IMR-90 (cell line): Measurements from ENCODE around the gene SAT2. TPM values are rescaled to one million over a fixed set of nuclear protein-coding genes. Genes with fewer than 3 reads are reported as not detected.

Experiments used
- ATAC-seq: fragments of 200-7000 bp; cut with Tn5 transposase; 2 replicates; pipeline ENCODE4 v1.9.1; 2020; ENCODE audit warnings: low read depth, mild to moderate bottlenecking, moderate library complexity
- BruUV-seq: library from RNA; stranded (reverse); fragments of 400-500 nt; replicated peaks from 2 replicates; lab custom pipeline; 2021; lab: Mats Ljungman, UMichigan
- CTCF ChIA-PET: fragments of 300-600 bp; formaldehyde crosslinking; extraction: SDS; loops from one replicate; lab custom pipeline; 2021; ENCODE audit warnings: antibody characterized with exemption; lab: Yijun Ruan, JAX
- POLR2A ChIA-PET: fragments of 300-600 bp; sonication (Branson Sonifier 250); formaldehyde crosslinking; loops from one replicate; lab custom pipeline; 2022; ENCODE audit warnings: antibody characterized with exemption; ENCODE audit not compliant: unreplicated experiment; lab: Charles Lee
- DNase-seq: peaks from one replicate; pipeline ENCODE4 v3.0.0; 2013
- H2AFZ ChIP-seq: replicated peaks from 2 replicates; pipeline ENCODE3; 2013; ENCODE audit warnings: low read length, mild to moderate bottlenecking; ENCODE audit not compliant: poor library complexity
- H2AK5ac ChIP-seq: 2 replicates; pipeline ENCODE4 v1.6.1; 2013; ENCODE audit warnings: low read depth, low read length, inconsistent platforms
- H2AK9ac ChIP-seq: replicated peaks from 2 replicates; pipeline ENCODE3; 2013; ENCODE audit warnings: mild to moderate bottlenecking, low read depth, low read length, moderate library complexity; ENCODE audit not compliant: poor library complexity
- H2BK120ac ChIP-seq: 2 replicates; pipeline ENCODE4 v1.6.1; 2013; ENCODE audit warnings: low read depth, low read length, inconsistent platforms
- H2BK15ac ChIP-seq: 3 replicates; pipeline ENCODE4 v1.6.1; 2013; ENCODE audit warnings: low read depth, low read length, inconsistent platforms
- H2BK20ac ChIP-seq: 2 replicates; pipeline ENCODE4 v1.6.1; 2013; ENCODE audit warnings: low read depth, mild to moderate bottlenecking, inconsistent platforms, low read length, moderate library complexity
- H2BK5ac ChIP-seq: 2 replicates; pipeline ENCODE4 v1.6.1; 2013; ENCODE audit warnings: mild to moderate bottlenecking, low read depth, low read length, inconsistent platforms; ENCODE audit not compliant: poor library complexity, severe bottlenecking
- H3K14ac ChIP-seq: replicated peaks from 2 replicates; pipeline ENCODE4 v1.6.1; 2013; ENCODE audit warnings: low read depth, low read length, inconsistent platforms
- H3K18ac ChIP-seq: 2 replicates; pipeline ENCODE4 v1.6.1; 2013; ENCODE audit warnings: low read depth, low read length, control low read depth
- H3K23ac ChIP-seq: 2 replicates; pipeline ENCODE4 v1.6.1; 2013; ENCODE audit warnings: low read depth, low read length, inconsistent platforms
- H3K27ac ChIP-seq: 2 replicates; pipeline ENCODE4 v1.5.1; 2013; ENCODE audit warnings: mild to moderate bottlenecking, control low read depth, low read length; ENCODE audit not compliant: insufficient read depth
- H3K27me3 ChIP-seq: 2 replicates; pipeline ENCODE4 v1.6.1; 2013; ENCODE audit warnings: low read length; ENCODE audit not compliant: control insufficient read depth, insufficient read depth
- H3K36me3 ChIP-seq: 2 replicates; pipeline ENCODE4 v1.6.1; 2013; ENCODE audit warnings: low read length, mixed read lengths; ENCODE audit not compliant: control insufficient read depth, insufficient read depth
- H3K4ac ChIP-seq: 2 replicates; pipeline ENCODE4 v1.6.1; 2013; ENCODE audit warnings: low read depth, low read length, inconsistent platforms
- H3K4me1 ChIP-seq: 2 replicates; pipeline ENCODE4 v1.6.1; 2013; ENCODE audit warnings: low read length, mixed read lengths; ENCODE audit not compliant: control insufficient read depth, insufficient read depth
- H3K4me2 ChIP-seq: 2 replicates; pipeline ENCODE4 v1.6.1; 2013; ENCODE audit warnings: low read depth, mild to moderate bottlenecking, control low read depth, low read length, moderate library complexity
- H3K4me3 ChIP-seq: 2 replicates; pipeline ENCODE4 v1.5.1; 2013; ENCODE audit warnings: low read depth, mild to moderate bottlenecking, control low read depth, low read length, moderate library complexity; ENCODE audit not compliant: insufficient read depth
- H3K56ac ChIP-seq: 2 replicates; pipeline ENCODE4 v1.6.1; 2013; ENCODE audit warnings: low read length, inconsistent platforms; ENCODE audit not compliant: insufficient read depth; ENCODE audit errors: extremely low read depth
- H3K79me1 ChIP-seq, 2 experiments: 2 replicates each; pipeline ENCODE4 v1.6.1; 2013; ENCODE audit warnings: low read length in 2 of 2, inconsistent platforms in 1 of 2, low read depth in 1 of 2
- H3K9ac ChIP-seq: 2 replicates; pipeline ENCODE4 v1.6.1; 2013; ENCODE audit warnings: low read depth, low read length, control low read depth
- H3K9me1 ChIP-seq: 2 replicates; pipeline ENCODE4 v1.6.1; 2013; ENCODE audit warnings: low read length, inconsistent platforms; ENCODE audit not compliant: insufficient read depth
- H3K9me3 ChIP-seq: 2 replicates; pipeline ENCODE4 v1.6.1; 2013; ENCODE audit warnings: low read length; ENCODE audit not compliant: control insufficient read depth, insufficient read depth
- H4K20me1 ChIP-seq: 2 replicates; pipeline ENCODE4 v1.6.1; 2013; ENCODE audit warnings: low read length, inconsistent platforms; ENCODE audit not compliant: insufficient read depth
- H4K5ac ChIP-seq: 2 replicates; pipeline ENCODE4 v1.6.1; 2013; ENCODE audit warnings: mild to moderate bottlenecking, low read depth, low read length, control low read depth
- H4K8ac ChIP-seq, 2 experiments: 2 replicates each; pipeline ENCODE4 v1.6.1; 2013; ENCODE audit warnings: low read depth in 2 of 2, low read length in 2 of 2, control low read depth in 1 of 2, inconsistent platforms in 1 of 2
- H4K91ac ChIP-seq: 2 replicates; pipeline ENCODE4 v1.6.1; 2013; ENCODE audit warnings: low read depth, low read length, inconsistent platforms; ENCODE audit not compliant: insufficient read depth
- CEBPB ChIP-seq: IDR thresholded peaks from 2 replicates; pipeline ENCODE4 v1.6.1; 2012; ENCODE audit warnings: low read depth, low read length, improper control_type of control experiment
- FOS ChIP-seq: fragments of 150-350 bp; IDR thresholded peaks from 2 replicates; pipeline ENCODE4 v1.6.1; 2016; ENCODE audit warnings: low read depth, low read length
- RAD21 ChIP-seq: IDR thresholded peaks from 2 replicates; pipeline ENCODE4 v1.6.1; 2012; ENCODE audit warnings: low read length, improper control_type of control experiment
- RCOR1 ChIP-seq: IDR thresholded peaks from 2 replicates; pipeline ENCODE4 v1.6.1; 2012; ENCODE audit warnings: mild to moderate bottlenecking, low read length, improper control_type of control experiment; ENCODE audit not compliant: insufficient replicate concordance
- WGBS, 2 experiments: methylation state at CpG; one replicate each; pipeline versions ENCODE4 v1.1.5 to v1.1.7; 2013; ENCODE audit warnings: missing lambda C conversion rate in 2 of 2; ENCODE audit not compliant: insufficient read length in 1 of 2; ENCODE audit errors: extremely low coverage in 2 of 2; 5-methylcytosine and 5-hydroxymethylcytosine counted together
- dilution Hi-C: fragments of 300-500 bp; cut with HindIII; formaldehyde crosslinking; loops from one replicate; pipeline ENCODE4 v1.14.3; 2018; ENCODE audit warnings: low sequenced_read_pairs; ENCODE audit not compliant: unreplicated experiment
- in situ Hi-C: fragments of 300-500 bp; cut with MboI; formaldehyde crosslinking; loops from 3 replicates; pipeline ENCODE4 v1.14.3; 2019; ENCODE audit warnings: low sequenced_read_pairs, inconsistent platforms, mixed read lengths
- intact Hi-C: fragments of 100-400 bp; cut with micrococcal nuclease; formaldehyde crosslinking; loops from 2 replicates; pipeline ENCODE4 v1.10.0; 2022
- polyA plus RNA-seq, 3 experiments: library from polyadenylated mRNA; depleted of rRNA; stranded (reverse); fragments of >200 nt; gene quantifications; 2 replicates each; pipeline ENCODE4 v1.2.3, GENCODE V29; 2012; ENCODE audit warnings: low replicate concordance in 1 of 3
- total RNA-seq: library from RNA; depleted of rRNA; stranded (reverse); fragments of >200 nt; gene quantifications from 2 replicates; pipeline ENCODE4 v1.2.3, GENCODE V29; 2012

SAT2 gene
- total and polyA plus RNA-seq, 2 of the 4 experiments (the other 2 are of a cell fraction), result 20.4 to 45.9 TPM

DNA sequence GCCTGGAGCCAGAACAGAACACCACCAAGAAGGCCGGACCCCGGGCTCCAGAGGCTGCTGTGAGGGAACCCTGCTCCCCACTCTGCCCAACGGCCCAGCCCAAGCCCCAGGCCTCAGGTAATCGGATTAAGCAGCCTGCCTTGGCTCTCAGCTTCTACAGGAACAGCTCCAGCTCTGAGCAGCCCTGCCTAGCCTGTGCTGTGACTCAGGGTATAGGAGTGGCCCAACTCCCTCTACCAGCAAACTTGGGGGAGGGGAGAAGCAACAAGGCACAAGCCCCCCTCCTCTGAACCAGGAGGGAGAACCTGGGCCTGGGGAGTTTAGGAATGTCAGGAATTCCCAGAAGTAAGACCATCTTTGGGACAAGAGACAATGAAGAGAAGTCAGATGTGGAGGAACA is 36.9 kb downstream of the SAT2 start:
- H3K14ac ChIP-seq, result no peak overlapping the region
- no peak overlapping the region for H3K18ac ChIP-seq
- POLR2A ChIA-PET, result no interaction called here
- H3K36me3 ChIP-seq, result peaks cover 57% of the 10 kb centered on the region
- H2AK5ac ChIP-seq, result peak overlapping the region; percentile 6; the same call in 1 of the 2 replicates
- ATAC-seq (peak; percentile 53), DNase-seq (peak; percentile 70)
- H3K4me2 ChIP-seq, result no peak overlapping the region
- no TSS peak for BruUV-seq
- peak overlapping the region; percentile 91 for H2AK9ac ChIP-seq
- in situ Hi-C loops, result no loop called here
- no peaks in the 10 kb centered on the region for H3K9me3 ChIP-seq
- intact Hi-C loops, result no loop called here
- peak overlapping the region in 1 of 2 experiments; percentile 57; a peak in 2 of 4 replicates for H4K8ac ChIP-seq
- peaks cover 20 to 53% of the 10 kb centered on the region in 2 experiments for H3K79me1 ChIP-seq
- H3K4me1 ChIP-seq, result peaks cover 31% of the 10 kb centered on the region
- no peak overlapping the region for H2BK20ac ChIP-seq
- H3K56ac ChIP-seq, result no peak overlapping the region
- peak overlapping the region; percentile 0; the same call in 1 of the 2 replicates for H3K27ac ChIP-seq
- H4K5ac ChIP-seq, result no peak overlapping the region
- CTCF ChIA-PET, result no interaction called here
- no peaks in the 10 kb centered on the region for H3K27me3 ChIP-seq
- no peak overlapping the region for H3K23ac ChIP-seq
- H4K20me1 ChIP-seq, result peaks cover 15% of the 10 kb centered on the region
- H4K91ac ChIP-seq, result 0 out of 2 replicates have a peak overlapping the region, but pooled peaks have one; percentile 3
- H2AFZ ChIP-seq, result no peak overlapping the region
- H3K9me1 ChIP-seq, result peaks cover 11% of the 10 kb centered on the region
- H3K9ac ChIP-seq, result no peak overlapping the region
- no peak for TF ChIP-seq CEBPB
- TF ChIP-seq RCOR1, result peak; percentile 5
- no peak for TF ChIP-seq RAD21
- TF ChIP-seq FOS, result no peak
- 100% methylated on average over 1 of the region's 4 CpGs; no CpG with 5 or more reads in 1 of the 2 experiments for WGBS, 2 experiments
- dilution Hi-C loops, result no loop called here
- H2BK15ac ChIP-seq, result no peak overlapping the region
- no peak overlapping the region for H2BK120ac ChIP-seq
- H2BK5ac ChIP-seq, result peak overlapping the region; percentile 71
- H3K4ac ChIP-seq, result 0 out of 2 replicates have a peak overlapping the region, but pooled peaks have one; percentile 6
- H3K4me3 ChIP-seq, result no peak overlapping the region
